Astrocyte (in vitro differentiated cells and primary cell): Measurements from ENCODE around the gene BACH2. TPM values are rescaled to one million over a fixed set of nuclear protein-coding genes. Genes with fewer than 3 reads are reported as not detected.

Experiments used
- DNase-seq: peaks from one replicate; pipeline ENCODE4 v3.0.0-alpha.2; 2010; ENCODE audit warnings: low read depth
- FAIRE-seq: peaks from 2 replicates; lab custom pipeline; 2011; peaks lifted over from hg19 to GRCh38; lab: Jason Lieb, UNC
- H2AFZ ChIP-seq: 2 replicates; pipeline ENCODE4 v1.6.0; 2012; ENCODE audit warnings: low read depth, low read length, inconsistent platforms
- H3K27ac ChIP-seq: 2 replicates; pipeline ENCODE4 v1.5.1; 2011; ENCODE audit warnings: low read depth, low read length, inconsistent platforms
- H3K27me3 ChIP-seq: 2 replicates; pipeline ENCODE4 v1.6.0; 2011; ENCODE audit warnings: low read length, inconsistent platforms; ENCODE audit not compliant: insufficient read depth
- H3K36me3 ChIP-seq: 2 replicates; pipeline ENCODE4 v1.5.1; 2011; ENCODE audit warnings: low read length, inconsistent platforms; ENCODE audit not compliant: insufficient read depth
- H3K4me1 ChIP-seq: 2 replicates; pipeline ENCODE4 v1.5.1; 2011; ENCODE audit warnings: low read length, inconsistent platforms; ENCODE audit not compliant: insufficient read depth
- H3K4me2 ChIP-seq: 2 replicates; pipeline ENCODE4 v1.6.0; 2012; ENCODE audit warnings: low read length, inconsistent platforms
- H3K4me3 ChIP-seq: 2 replicates; pipeline ENCODE4 v1.5.1; 2011; ENCODE audit warnings: low read depth, mild to moderate bottlenecking, low read length, inconsistent platforms; ENCODE audit not compliant: insufficient read depth
- H3K79me2 ChIP-seq: 2 replicates; pipeline ENCODE4 v1.6.0; 2012; ENCODE audit warnings: mild to moderate bottlenecking, low read length, inconsistent platforms; ENCODE audit not compliant: insufficient read depth
- H3K9ac ChIP-seq: 2 replicates; pipeline ENCODE4 v1.6.0; 2012; ENCODE audit warnings: mild to moderate bottlenecking, low read length, inconsistent platforms
- H3K9me3 ChIP-seq: 2 replicates; pipeline ENCODE4 v1.5.1; 2012; ENCODE audit warnings: low read depth, mild to moderate bottlenecking, low read length, inconsistent platforms; ENCODE audit not compliant: insufficient read depth
- H4K20me1 ChIP-seq: 2 replicates; pipeline ENCODE4 v1.6.0; 2012; ENCODE audit warnings: low read length, inconsistent platforms; ENCODE audit not compliant: insufficient read depth
- H3K27ac Mint-ChIP-seq: one replicate; pipeline ENCODE4 v1.8.0; 2021; ENCODE audit warnings: mild to moderate bottlenecking, mixed read lengths; ENCODE audit not compliant: unreplicated experiment
- H3K27me3 Mint-ChIP-seq: one replicate; pipeline ENCODE4 v1.8.0; 2021; ENCODE audit warnings: low read depth, mixed read lengths; ENCODE audit not compliant: unreplicated experiment
- H3K36me3 Mint-ChIP-seq: one replicate; pipeline ENCODE4 v1.8.0; 2021; ENCODE audit warnings: low read depth, mixed read lengths; ENCODE audit not compliant: unreplicated experiment
- H3K4me1 Mint-ChIP-seq: one replicate; pipeline ENCODE4 v1.8.0; 2021; ENCODE audit warnings: low read depth, mixed read lengths; ENCODE audit not compliant: unreplicated experiment
- H3K4me3 Mint-ChIP-seq: one replicate; pipeline ENCODE4 v1.8.0; 2021; ENCODE audit warnings: mild to moderate bottlenecking, moderate library complexity, mixed read lengths; ENCODE audit not compliant: unreplicated experiment
- H3K9me3 Mint-ChIP-seq: one replicate; pipeline ENCODE4 v1.8.0; 2021; ENCODE audit warnings: mild to moderate bottlenecking, mixed read lengths; ENCODE audit not compliant: unreplicated experiment
- EZH2 ChIP-seq: IDR thresholded peaks from 2 replicates; pipeline ENCODE4 v1.6.1; 2012; ENCODE audit warnings: mild to moderate bottlenecking, low read length, inconsistent platforms; ENCODE audit not compliant: insufficient read depth
- total RNA-seq: library from RNA; stranded (reverse); gene quantifications from 2 replicates; pipeline ENCODE4 v1.2.1, GENCODE V29; 2021
- TF ChIP-seq, protein P1 (sequence below): IDR thresholded peaks from 2 replicates; pipeline ENCODE4 v1.5.1; 2011; ENCODE audit warnings: low read depth, mild to moderate bottlenecking, inconsistent platforms, low read length, moderate library complexity; ENCODE audit not compliant: insufficient read depth

The BACH2 gene
- total RNA-seq, 1 donor from 2014 or later, result 17.5 TPM

DNA sequence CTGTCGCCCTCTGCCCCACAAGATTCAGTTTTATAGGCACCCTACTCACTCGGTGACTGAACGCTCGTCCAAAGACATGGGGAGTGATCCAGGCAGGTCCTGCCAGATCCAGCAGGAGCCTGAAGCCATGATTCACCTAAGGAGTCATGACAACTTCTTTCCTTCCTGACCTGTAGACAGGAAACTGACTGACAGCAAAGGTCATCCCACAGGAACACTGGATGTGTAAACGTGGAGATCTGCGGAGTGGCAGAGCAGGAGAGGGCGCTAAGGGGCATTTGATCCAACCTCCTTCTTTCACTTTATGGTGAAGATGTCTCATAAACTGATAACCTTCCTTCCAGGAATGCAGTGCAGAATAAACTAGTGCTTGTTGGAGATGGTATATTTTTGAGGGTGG lies 210.1 kb downstream of the BACH2 start:
- H3K27me3 ChIP-seq, result no peaks in the 10 kb centered on the region
- H3K79me2 ChIP-seq, result no peaks in the 10 kb centered on the region
- H3K9me3 Mint-ChIP-seq, result peaks cover 5% of the 10 kb centered on the region
- peak overlapping the region; percentile 32 for H2AFZ ChIP-seq
- no peaks in the 10 kb centered on the region for H3K9me3 ChIP-seq
- no peaks in the 10 kb centered on the region for H3K27me3 Mint-ChIP-seq
- peak overlapping the region; percentile 4 for H3K4me3 Mint-ChIP-seq
- H3K4me1 ChIP-seq, result peaks cover 23% of the 10 kb centered on the region
- no peaks in the 10 kb centered on the region for H3K36me3 ChIP-seq
- H3K27ac ChIP-seq, result peak overlapping the region; percentile 67
- DNase-seq, result peak; percentile 72
- no peaks in the 10 kb centered on the region for H4K20me1 ChIP-seq
- no peaks in the 10 kb centered on the region for H3K36me3 Mint-ChIP-seq
- H3K4me2 ChIP-seq, result peak overlapping the region; percentile 37
- FAIRE-seq, result no peak
- peak overlapping the region; percentile 47 for H3K9ac ChIP-seq
- peak overlapping the region; percentile 96 for H3K27ac Mint-ChIP-seq
- TF ChIP-seq EZH2, result no peak
- TF ChIP-seq, protein P1, sequence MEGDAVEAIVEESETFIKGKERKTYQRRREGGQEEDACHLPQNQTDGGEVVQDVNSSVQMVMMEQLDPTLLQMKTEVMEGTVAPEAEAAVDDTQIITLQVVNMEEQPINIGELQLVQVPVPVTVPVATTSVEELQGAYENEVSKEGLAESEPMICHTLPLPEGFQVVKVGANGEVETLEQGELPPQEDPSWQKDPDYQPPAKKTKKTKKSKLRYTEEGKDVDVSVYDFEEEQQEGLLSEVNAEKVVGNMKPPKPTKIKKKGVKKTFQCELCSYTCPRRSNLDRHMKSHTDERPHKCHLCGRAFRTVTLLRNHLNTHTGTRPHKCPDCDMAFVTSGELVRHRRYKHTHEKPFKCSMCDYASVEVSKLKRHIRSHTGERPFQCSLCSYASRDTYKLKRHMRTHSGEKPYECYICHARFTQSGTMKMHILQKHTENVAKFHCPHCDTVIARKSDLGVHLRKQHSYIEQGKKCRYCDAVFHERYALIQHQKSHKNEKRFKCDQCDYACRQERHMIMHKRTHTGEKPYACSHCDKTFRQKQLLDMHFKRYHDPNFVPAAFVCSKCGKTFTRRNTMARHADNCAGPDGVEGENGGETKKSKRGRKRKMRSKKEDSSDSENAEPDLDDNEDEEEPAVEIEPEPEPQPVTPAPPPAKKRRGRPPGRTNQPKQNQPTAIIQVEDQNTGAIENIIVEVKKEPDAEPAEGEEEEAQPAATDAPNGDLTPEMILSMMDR, result no peak
- H3K4me1 Mint-ChIP-seq, result peaks cover 23% of the 10 kb centered on the region
- H3K4me3 ChIP-seq, result no peak overlapping the region

DNA sequence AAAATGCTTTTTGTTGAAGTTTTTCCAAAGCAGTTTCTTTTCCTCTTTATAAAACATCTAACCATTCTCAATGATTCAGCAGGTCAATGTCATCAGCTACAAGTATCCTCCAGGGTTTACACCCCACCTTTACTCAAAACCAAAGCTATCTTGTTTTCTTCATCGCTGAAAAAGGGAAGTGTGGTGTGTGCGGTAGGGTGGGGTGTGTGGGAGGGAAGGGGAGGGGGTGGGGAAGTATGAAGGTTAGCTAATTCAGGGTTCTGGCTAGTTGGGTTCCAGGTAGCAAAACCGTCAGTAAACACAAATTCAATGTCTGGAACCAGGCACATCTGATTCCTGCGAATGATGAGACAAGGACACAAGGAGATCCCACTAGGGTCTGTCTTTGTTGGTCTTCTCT lies 212.8 kb downstream of the BACH2 start:
- Mint-ChIP-seq H3K4me3 (no peak overlapping the region), H3K36me3 (peaks cover 3% of the 10 kb centered on the region), H3K9me3 (no peaks in the 10 kb centered on the region), H3K27me3 (no peaks in the 10 kb centered on the region), H3K27ac (no peak overlapping the region), H3K4me1 (peaks cover 31% of the 10 kb centered on the region)
- H3K4me3 ChIP-seq, result no peak overlapping the region
- H3K9ac ChIP-seq, result no peak overlapping the region
- H3K79me2 ChIP-seq, result no peaks in the 10 kb centered on the region
- H3K27ac ChIP-seq, result no peak overlapping the region
- DNase-seq (no peak), FAIRE-seq (no peak)
- peaks cover 23% of the 10 kb centered on the region for H3K4me1 ChIP-seq
- TF ChIP-seq EZH2, result no peak
- TF ChIP-seq, protein P1, result no peak
- H3K36me3 ChIP-seq, result no peaks in the 10 kb centered on the region
- H3K4me2 ChIP-seq, result no peak overlapping the region
- no peak overlapping the region for H2AFZ ChIP-seq
- H4K20me1 ChIP-seq, result no peaks in the 10 kb centered on the region
- no peaks in the 10 kb centered on the region for H3K27me3 ChIP-seq
- no peaks in the 10 kb centered on the region for H3K9me3 ChIP-seq

DNA sequence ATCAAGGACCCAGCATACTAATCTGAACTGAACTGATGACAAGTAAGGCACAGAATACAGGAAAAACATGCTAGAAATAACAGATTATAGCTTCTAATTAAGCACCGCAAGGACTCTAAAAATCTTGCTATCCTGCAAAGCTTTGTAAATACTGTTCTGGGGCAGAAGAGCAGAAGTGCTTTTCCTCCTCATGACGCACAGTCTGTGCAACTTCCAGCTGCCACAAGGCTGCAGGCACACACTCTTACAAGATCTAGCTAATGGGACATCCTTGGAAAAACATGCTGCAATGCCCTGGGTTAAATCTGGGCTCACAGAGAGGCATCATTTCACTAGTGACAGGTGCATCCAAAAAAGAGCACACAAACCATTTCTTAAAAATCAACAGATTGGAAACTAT lies 213.8 kb downstream of the BACH2 start:
- Mint-ChIP-seq H3K27me3 (no peaks in the 10 kb centered on the region), H3K36me3 (peaks cover 3% of the 10 kb centered on the region), H3K9me3 (no peaks in the 10 kb centered on the region), H3K4me1 (peaks cover 32% of the 10 kb centered on the region), H3K27ac (no peak overlapping the region), H3K4me3 (no peak overlapping the region)
- Histone ChIP-seq H3K9ac (no peak overlapping the region), H3K4me2 (no peak overlapping the region), H3K27ac (no peak overlapping the region), H4K20me1 (no peaks in the 10 kb centered on the region), H3K4me1 (peaks cover 16% of the 10 kb centered on the region), H3K36me3 (no peaks in the 10 kb centered on the region), H3K27me3 (no peaks in the 10 kb centered on the region), H2AFZ (no peak overlapping the region), H3K79me2 (no peaks in the 10 kb centered on the region), H3K9me3 (no peaks in the 10 kb centered on the region), H3K4me3 (no peak overlapping the region)
- DNase-seq (no peak), FAIRE-seq (no peak)
- TF ChIP-seq, protein P1, result no peak
- TF ChIP-seq EZH2, result no peak
